Muscle of leg (tissue), 16 donors: ENCODE results near the gene SH3D21. TPM values are rescaled to one million over a fixed set of nuclear protein-coding genes. Genes with fewer than 3 reads are reported as not detected.

ENCODE experiments used
- DNase-seq: peaks from one replicate; pipeline ENCODE4 v3.0.0; 2013
- H3K27ac ChIP-seq: one replicate; pipeline ENCODE4 v1.5.1; 2013; ENCODE audit warnings: mild to moderate bottlenecking, low read length, control low read depth
- H3K27me3 ChIP-seq: one replicate; pipeline ENCODE4 v1.6.1; 2013; ENCODE audit warnings: low read length; ENCODE audit not compliant: control insufficient read depth, insufficient read depth
- H3K36me3 ChIP-seq: one replicate; pipeline ENCODE4 v1.6.1; 2013; ENCODE audit warnings: low read length; ENCODE audit not compliant: control insufficient read depth, insufficient read depth
- H3K4me1 ChIP-seq: one replicate; pipeline ENCODE4 v1.6.1; 2013; ENCODE audit warnings: low read length; ENCODE audit not compliant: control insufficient read depth, insufficient read depth
- H3K4me3 ChIP-seq: one replicate; pipeline ENCODE4 v1.5.1; 2013; ENCODE audit warnings: low read length, control low read depth
- H3K9me3 ChIP-seq: replicated peaks from 2 replicates; pipeline ENCODE4 v1.6.1; 2013; ENCODE audit warnings: low read depth, low read length; ENCODE audit not compliant: control insufficient read depth
- WGBS: methylation state at CpG from one replicate; pipeline ENCODE4 v1.1.5; 2013; ENCODE audit warnings: missing lambda C conversion rate; ENCODE audit not compliant: insufficient coverage; 5-methylcytosine and 5-hydroxymethylcytosine counted together
- long read RNA-seq, 11 donors: transcript quantifications; one replicate each; lab custom pipeline, GENCODE V29; 2026
- polyA plus RNA-seq, 8 donors: library from polyadenylated mRNA; unstranded; fragments of 120-200 nt; gene quantifications; one replicate each; pipeline versions ENCODE4 v1.2.1 to v1.2.3, GENCODE V29; 2013; ENCODE audit warnings: inconsistent platforms in 1 of 8, low replicate concordance in 1 of 8; ENCODE audit not compliant: insufficient read length in 8 of 8, insufficient read depth in 1 of 8
- total RNA-seq: library from RNA; stranded (reverse); fragments of 120-200 nt; gene quantifications from one replicate; pipeline ENCODE4 v1.2.4, GENCODE V29; 2013

SH3D21 gene
- 2.3 TPM for total RNA-seq
- 1 to 10 TPM; 2.5 to 5.9 (median 3.5) TPM for polyA plus RNA-seq
- long read RNA-seq, donor 1 = 0 reads
- long read RNA-seq, donor 2 = 0 reads
- long read RNA-seq, donor 3, partial matches to known transcripts = 0 of 71 reads
- long read RNA-seq, donor 3, other reads (novel, unspliced or antisense) = 71 of 71 reads
- long read RNA-seq, donor 4, partial matches to known transcripts = 0 of 29 reads
- long read RNA-seq, donor 4, other reads (novel, unspliced or antisense) = 29 of 29 reads
- long read RNA-seq, donor 5, partial matches to known transcripts = 165 of 191 reads
- long read RNA-seq, donor 5, other reads (novel, unspliced or antisense) = 26 of 191 reads
- long read RNA-seq, donor 6 = 0 reads
- long read RNA-seq, donor 7, partial matches to known transcripts = 0 of 82 reads
- long read RNA-seq, donor 7, other reads (novel, unspliced or antisense) = 82 of 82 reads
- long read RNA-seq, donor 8 = 0 reads
- long read RNA-seq, donor 9 = 0 reads
- long read RNA-seq, donor 10, partial matches to known transcripts = 6 of 60 reads
- long read RNA-seq, donor 10, other reads (novel, unspliced or antisense) = 54 of 60 reads
- long read RNA-seq, donor 11 = 0 reads

DNA sequence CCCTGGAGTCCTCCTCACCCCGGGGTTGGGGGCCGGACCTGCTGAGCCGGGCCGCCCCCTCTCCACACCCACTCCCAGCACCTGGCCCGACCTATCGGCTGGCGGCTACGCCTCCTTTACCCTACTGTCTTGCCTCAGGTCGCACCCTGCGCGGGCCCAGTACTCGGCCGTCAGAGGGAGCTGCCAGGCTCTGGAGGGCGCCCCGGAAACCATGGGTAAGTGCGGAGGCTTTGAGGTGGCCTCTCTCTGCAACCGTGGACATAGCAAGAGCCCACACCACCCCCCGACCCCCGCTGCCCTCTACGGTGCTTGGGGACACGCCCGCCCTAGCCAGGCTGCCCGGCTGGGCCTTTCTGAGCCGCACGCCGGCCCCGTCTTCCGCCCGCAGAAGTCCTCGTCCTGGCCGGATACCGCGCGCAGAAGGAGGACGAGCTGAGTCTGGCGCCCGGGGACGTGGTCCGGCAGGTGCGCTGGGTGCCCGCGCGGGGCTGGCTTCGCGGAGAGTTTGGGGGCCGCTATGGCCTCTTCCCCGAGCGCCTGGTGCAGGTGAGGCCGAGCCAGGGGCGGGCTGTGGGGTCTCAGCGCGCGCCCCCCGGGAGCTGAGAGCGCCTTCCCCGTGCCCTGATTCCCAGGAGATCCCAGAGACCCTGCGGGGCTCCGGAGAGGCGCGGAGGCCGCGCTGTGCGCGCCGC, at the start of gene SH3D21:
TSS of gene SH3D21 (plus strand) at position 159 of the 692 bp plus-strand sequence. CDS start at position 212, 53 bp downstream.
- Histone ChIP-seq H3K4me3 (peak within 1 kb of the TSS; percentile 56), H3K36me3 (peaks cover 35% of the 10 kb centered on the region), H3K27ac (peak within 1 kb of the TSS; percentile 7), H3K9me3 (no peaks in the 10 kb centered on the region), H3K4me1 (peaks cover 16% of the 10 kb centered on the region), H3K27me3 (no peaks in the 10 kb centered on the region)
- 2% methylated on average over 64 of the region's 65 CpGs for WGBS
- DNase-seq = peak; percentile 37

GRCh38 chr1:36256558-36257374, 49.4 kb upstream of the SH3D21 start:
- Histone ChIP-seq H3K27ac (no peak overlapping the region), H3K36me3 (peaks cover 13% of the 10 kb centered on the region)
- WGBS = 77% methylated on average over 6 of the region's 15 CpGs

DNA sequence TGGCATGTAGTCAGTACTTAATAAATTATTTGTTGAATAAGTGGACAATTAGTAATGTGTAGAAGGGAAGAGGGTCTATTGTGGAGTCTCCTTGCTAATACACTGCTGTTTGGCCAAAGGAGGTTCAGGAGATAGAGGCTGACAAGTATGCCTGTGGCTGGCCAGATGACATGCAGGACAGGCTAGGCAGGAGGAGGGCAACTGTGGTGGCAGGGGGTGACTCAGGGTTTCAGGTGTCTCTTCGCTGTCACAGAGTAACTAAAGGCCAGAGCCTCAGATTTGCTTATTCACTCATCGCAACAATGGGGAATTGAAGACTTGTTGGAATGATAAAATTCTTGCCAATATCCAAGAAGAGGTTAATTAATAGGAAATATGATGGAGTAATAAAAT, 48.8 kb upstream of the SH3D21 start:
- 94% methylated on average over 2 of the region's 2 CpGs for WGBS
- peaks cover 3% of the 10 kb centered on the region for H3K4me1 ChIP-seq
- H3K27me3 ChIP-seq = no peaks in the 10 kb centered on the region
- peaks cover 13% of the 10 kb centered on the region for H3K36me3 ChIP-seq
- no peaks in the 10 kb centered on the region for H3K9me3 ChIP-seq
- H3K4me3 ChIP-seq = no peak overlapping the region
- DNase-seq = no peak
- no peak overlapping the region for H3K27ac ChIP-seq

More at GRCh38 chr1:36256558-36257374, 49.4 kb upstream of the SH3D21 start:
- Histone ChIP-seq H3K4me1 (peaks cover 3% of the 10 kb centered on the region), H3K27me3 (no peaks in the 10 kb centered on the region), H3K4me3 (no peak overlapping the region), H3K9me3 (no peaks in the 10 kb centered on the region)
- DNase-seq = no peak

- Histone ChIP-seq H3K4me3 (no peak overlapping the region), H3K36me3 (peaks cover 14% of the 10 kb centered on the region), H3K9me3 (no peaks in the 10 kb centered on the region), H3K27me3 (no peaks in the 10 kb centered on the region), H3K4me1 (peaks cover 3% of the 10 kb centered on the region), H3K27ac (no peak overlapping the region)
- DNase-seq = no peak
- WGBS = no CpG with 5 or more reads among the region's 1 CpG
Measured at GRCh38 chr1:36258960-36259344, 47.2 kb upstream of the SH3D21 start.

DNA sequence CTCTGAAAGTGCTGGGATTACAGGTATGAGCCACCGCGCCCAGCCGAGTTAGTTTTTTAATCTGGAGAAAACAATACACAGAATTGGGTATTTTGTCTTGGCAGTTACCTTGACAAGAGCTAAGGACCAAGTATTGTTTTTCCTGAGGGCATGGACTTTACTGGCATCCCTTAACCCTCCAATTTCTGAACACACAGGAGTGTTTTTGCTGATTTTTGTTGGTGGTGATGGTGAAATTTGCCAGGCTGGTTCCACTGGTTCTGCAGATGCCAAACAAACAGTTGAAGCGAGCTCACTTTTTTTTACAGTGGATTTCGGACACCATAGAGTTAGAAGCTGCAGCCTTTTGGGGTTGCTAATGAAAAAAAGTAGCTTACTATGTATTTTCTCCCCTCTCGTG, 37.2 kb upstream of the SH3D21 start:
- no CpG with 5 or more reads among the region's 6 CpGs for WGBS
- Histone ChIP-seq H3K9me3 (no peaks in the 10 kb centered on the region), H3K36me3 (peaks cover 29% of the 10 kb centered on the region), H3K27ac (no peak overlapping the region), H3K27me3 (no peaks in the 10 kb centered on the region), H3K4me3 (no peak overlapping the region), H3K4me1 (peaks cover 7% of the 10 kb centered on the region)
- DNase-seq = no peak

GRCh38 chr1:36269408-36269838, 36.7 kb upstream of the SH3D21 start:
- no peak for DNase-seq
- Histone ChIP-seq H3K36me3 (peaks cover 24% of the 10 kb centered on the region), H3K27ac (no peak overlapping the region), H3K4me3 (no peak overlapping the region), H3K4me1 (peaks cover 7% of the 10 kb centered on the region), H3K27me3 (no peaks in the 10 kb centered on the region), H3K9me3 (no peaks in the 10 kb centered on the region)
- WGBS = no CpG with 5 or more reads among the region's 2 CpGs

GRCh38 chr1:36273024-36273423, 33.1 kb upstream of the SH3D21 start:
- no CpG with 5 or more reads among the region's 5 CpGs for WGBS
- Histone ChIP-seq H3K4me3 (no peak overlapping the region), H3K4me1 (no peaks in the 10 kb centered on the region), H3K27ac (no peak overlapping the region), H3K27me3 (no peaks in the 10 kb centered on the region), H3K9me3 (no peaks in the 10 kb centered on the region), H3K36me3 (peaks cover 22% of the 10 kb centered on the region)
- DNase-seq = no peak

- no peaks in the 10 kb centered on the region for H3K4me1 ChIP-seq
- peaks cover 16% of the 10 kb centered on the region for H3K36me3 ChIP-seq
- no CpG with 5 or more reads among the region's 1 CpG for WGBS
- no peak overlapping the region for H3K27ac ChIP-seq
- DNase-seq = no peak
- H3K9me3 ChIP-seq = no peaks in the 10 kb centered on the region
- no peaks in the 10 kb centered on the region for H3K27me3 ChIP-seq
- H3K4me3 ChIP-seq = no peak overlapping the region
Measured at GRCh38 chr1:36274201-36274600, 32.0 kb upstream of the SH3D21 start.

GRCh38 chr1:36276688-36277087, 29.5 kb upstream of the SH3D21 start:
- Histone ChIP-seq H3K27me3 (no peaks in the 10 kb centered on the region), H3K4me3 (no peak overlapping the region), H3K36me3 (peaks cover 14% of the 10 kb centered on the region), H3K9me3 (no peaks in the 10 kb centered on the region), H3K27ac (no peak overlapping the region), H3K4me1 (peaks cover 2% of the 10 kb centered on the region)
- WGBS = no CpG with 5 or more reads among the region's 6 CpGs
- DNase-seq = no peak
